Prostate gland (tissue), 2 donors: ENCODE data around the gene VDR. TPM values are rescaled to one million over a fixed set of nuclear protein-coding genes. Genes with fewer than 3 reads are reported as not detected.

ENCODE experiments used
- DNase-seq: peaks from one replicate; pipeline ENCODE4 v3.0.0-alpha.2; 2019; ENCODE audit warnings: low spot score
- H3K27ac ChIP-seq, 2 donors: fragments of 200-600 bp; sonication (generic); 2 replicates each; pipeline ENCODE4 v1.5.1; 2017 to 2019
- H3K27me3 ChIP-seq: fragments of 200-600 bp; sonication (generic); replicated peaks from 2 replicates; pipeline ENCODE4 v1.5.1; 2019; ENCODE audit not compliant: insufficient read depth
- H3K36me3 ChIP-seq, 2 donors: fragments of 200-600 bp; sonication (generic); 1 replicate in 1 of 2; 2 replicates in 1 of 2; pipeline versions ENCODE4 v1.5.1 to v1.8.1; 2017 to 2019
- H3K4me1 ChIP-seq: fragments of 200-600 bp; sonication (generic); replicated peaks from 2 replicates; pipeline ENCODE4 v1.5.1; 2019
- H3K4me3 ChIP-seq, 2 donors: fragments of 200-600 bp; sonication (generic); 2 replicates each; pipeline ENCODE4 v1.5.1; 2017 to 2019
- H3K9me3 ChIP-seq: fragments of 200-600 bp; sonication (generic); 2 replicates; pipeline ENCODE4 v1.5.1; 2017
- POLR2A ChIP-seq: fragments of 450-650 bp; IDR thresholded peaks from one replicate; pipeline ENCODE4 v1.6.1; 2016; ENCODE audit warnings: antibody characterized with exemption, mild to moderate bottlenecking
- POLR2AphosphoS5 ChIP-seq: sonication (generic); formaldehyde crosslinking; IDR thresholded peaks from one replicate; pipeline ENCODE4 v1.6.1; 2017; ENCODE audit warnings: antibody characterized with exemption
- WGBS: methylation state at CpG from one replicate; pipeline ENCODE4 v1.1.5; 2018; 5-methylcytosine and 5-hydroxymethylcytosine counted together
- intact Hi-C: fragments of 100-400 bp; cut with DNase I; formaldehyde crosslinking; loops from one replicate; pipeline ENCODE4 v1.14.2; 2022
- total RNA-seq, 2 donors: library from RNA; depleted of rRNA; stranded (reverse); fragments of >200 nt; gene quantifications; one replicate each; pipeline ENCODE4 v1.1.0, GENCODE V29; 2016
- TF ChIP-seq, protein P1 (sequence below), 4 experiments: fragments of 200-600 bp in 2 of 4; fragments of 450-650 bp in 2 of 4; sonication (generic) in 2 of 4; IDR thresholded peaks; 1 replicate in 3 of 4; 2 replicates in 1 of 4; pipeline ENCODE4 v1.5.1; 2016 to 2019; ENCODE audit warnings: antibody characterized with exemption in 4 of 4, mild to moderate bottlenecking in 2 of 4, moderate library complexity in 2 of 4

VDR gene
- total RNA-seq, 2 donors from 2014 or later, result 3.4 to 4.3 TPM

- DNase-seq, result no peak
- TF ChIP-seq POLR2A, result no peak
- no peak for TF ChIP-seq POLR2AphosphoS5
- TF ChIP-seq, protein P1, sequence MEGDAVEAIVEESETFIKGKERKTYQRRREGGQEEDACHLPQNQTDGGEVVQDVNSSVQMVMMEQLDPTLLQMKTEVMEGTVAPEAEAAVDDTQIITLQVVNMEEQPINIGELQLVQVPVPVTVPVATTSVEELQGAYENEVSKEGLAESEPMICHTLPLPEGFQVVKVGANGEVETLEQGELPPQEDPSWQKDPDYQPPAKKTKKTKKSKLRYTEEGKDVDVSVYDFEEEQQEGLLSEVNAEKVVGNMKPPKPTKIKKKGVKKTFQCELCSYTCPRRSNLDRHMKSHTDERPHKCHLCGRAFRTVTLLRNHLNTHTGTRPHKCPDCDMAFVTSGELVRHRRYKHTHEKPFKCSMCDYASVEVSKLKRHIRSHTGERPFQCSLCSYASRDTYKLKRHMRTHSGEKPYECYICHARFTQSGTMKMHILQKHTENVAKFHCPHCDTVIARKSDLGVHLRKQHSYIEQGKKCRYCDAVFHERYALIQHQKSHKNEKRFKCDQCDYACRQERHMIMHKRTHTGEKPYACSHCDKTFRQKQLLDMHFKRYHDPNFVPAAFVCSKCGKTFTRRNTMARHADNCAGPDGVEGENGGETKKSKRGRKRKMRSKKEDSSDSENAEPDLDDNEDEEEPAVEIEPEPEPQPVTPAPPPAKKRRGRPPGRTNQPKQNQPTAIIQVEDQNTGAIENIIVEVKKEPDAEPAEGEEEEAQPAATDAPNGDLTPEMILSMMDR (IDR thresholded peaks at IDR 0.05), result no peak
- H3K4me3 ChIP-seq, result no peak overlapping the region
- peaks cover 2% of the 10 kb centered on the region for H3K4me1 ChIP-seq
- no peaks in the 10 kb centered on the region for H3K9me3 ChIP-seq
- 85% methylated on average over 6 of the region's 6 CpGs for whole genome bisulfite sequencing
- intact Hi-C loops, result no loop called here
- no peak overlapping the region for H3K27ac ChIP-seq
- no peaks in the 10 kb centered on the region for H3K36me3 ChIP-seq
- no peaks in the 10 kb centered on the region for H3K27me3 ChIP-seq
Observed at GRCh38 chr12:47901718-47902093, 3.1 kb downstream of the VDR start.

GRCh38 chr12:47901063-47901717, 3.6 kb downstream of the VDR start:
- H3K9me3 ChIP-seq, result no peaks in the 10 kb centered on the region
- WGBS, result 78% methylated on average over 10 of the region's 10 CpGs
- H3K36me3 ChIP-seq, result no peaks in the 10 kb centered on the region
- H3K4me1 ChIP-seq, result peaks cover 2% of the 10 kb centered on the region
- H3K4me3 ChIP-seq, result no peak overlapping the region
- H3K27ac ChIP-seq, result no peak overlapping the region
- TF ChIP-seq POLR2AphosphoS5 (no peak), POLR2A (no peak)
- TF ChIP-seq, protein P1 (IDR thresholded peaks at IDR 0.05), result no peak
- no peak for DNase-seq
- H3K27me3 ChIP-seq, result no peaks in the 10 kb centered on the region
- intact Hi-C loops, result no loop called here

DNA sequence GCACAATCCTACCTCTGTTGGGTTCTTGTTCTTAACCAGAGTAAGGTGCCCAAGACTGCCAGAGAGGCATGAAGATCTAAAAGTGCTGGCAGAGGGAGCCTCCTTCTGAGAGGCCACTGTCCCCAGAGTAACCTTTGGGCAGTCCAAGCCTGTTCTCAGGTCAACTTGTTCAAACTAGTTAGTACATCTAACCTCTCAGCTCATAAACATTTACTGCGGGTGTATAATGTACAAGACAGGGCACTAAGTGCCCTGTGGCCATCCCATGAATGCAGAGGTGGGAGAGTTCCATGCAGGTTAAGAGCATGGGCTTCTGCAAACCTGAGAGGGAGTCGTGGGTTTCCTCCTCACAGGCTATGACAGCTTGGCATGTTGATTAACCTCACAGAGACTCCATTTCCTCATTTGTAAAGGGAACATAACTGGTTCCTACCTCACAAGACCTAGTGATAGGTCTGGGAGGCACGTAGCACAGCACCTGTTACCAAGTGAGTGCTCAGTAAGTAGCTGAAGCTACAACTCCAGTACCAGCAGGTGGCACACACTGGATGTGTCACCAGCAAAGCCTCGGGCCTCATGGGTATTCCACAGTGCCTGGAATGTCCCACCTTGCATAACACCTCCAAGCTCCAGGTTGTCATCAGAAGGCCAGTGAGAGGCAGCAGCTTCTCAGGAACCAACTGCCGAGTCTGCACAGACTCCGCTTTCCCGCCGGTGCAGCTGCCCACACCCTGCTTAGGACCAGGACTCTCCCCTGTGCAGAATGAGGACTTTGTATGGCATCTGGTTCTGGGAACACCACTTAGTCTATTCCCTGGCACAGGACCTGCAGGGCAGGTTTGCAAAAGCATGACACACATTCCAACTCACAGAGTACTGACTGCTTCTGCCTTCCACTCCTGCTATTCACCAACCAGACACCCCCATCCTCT, 4.4 kb downstream of the VDR start:
- no peaks in the 10 kb centered on the region for H3K27me3 ChIP-seq
- no peak overlapping the region for H3K4me3 ChIP-seq
- H3K27ac ChIP-seq, result no peak overlapping the region
- intact Hi-C loops, result no loop called here
- no peaks in the 10 kb centered on the region for H3K36me3 ChIP-seq
- peak; percentile 23 for DNase-seq
- WGBS, result 60% methylated on average over 8 of the region's 8 CpGs
- peaks cover 2% of the 10 kb centered on the region for H3K4me1 ChIP-seq
- TF ChIP-seq POLR2AphosphoS5 (no peak), POLR2A (no peak)
- TF ChIP-seq, protein P1 (IDR thresholded peaks at IDR 0.05), result peak in 1 of 4 experiments; percentile 44
- H3K9me3 ChIP-seq, result no peaks in the 10 kb centered on the region

DNA sequence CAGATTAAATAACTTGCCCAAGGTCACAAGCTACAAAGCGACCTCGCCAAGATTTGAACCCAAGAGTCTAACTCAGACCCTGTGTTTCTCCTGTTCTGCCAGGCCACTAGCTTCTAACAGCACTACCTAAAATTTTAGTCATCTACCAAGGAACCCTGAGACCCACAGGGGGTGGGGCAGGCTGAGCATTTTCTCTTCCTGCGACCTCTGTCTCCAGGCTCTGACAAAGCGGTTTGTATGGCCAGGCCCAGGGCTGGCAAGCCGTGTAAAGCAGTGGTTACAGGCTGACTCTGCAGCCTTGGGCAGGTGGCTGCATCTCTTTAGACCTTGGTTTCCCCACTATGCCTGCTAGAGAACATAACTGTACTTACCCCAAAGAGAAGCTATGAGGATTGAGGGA, 5.3 kb downstream of the VDR start:
- intact Hi-C loops, result no loop called here
- Histone ChIP-seq H3K27me3 (no peaks in the 10 kb centered on the region), H3K4me1 (peaks cover 2% of the 10 kb centered on the region), H3K27ac (no peak overlapping the region), H3K4me3 (no peak overlapping the region), H3K9me3 (no peaks in the 10 kb centered on the region), H3K36me3 (no peaks in the 10 kb centered on the region)
- DNase-seq, result no peak
- no peak for TF ChIP-seq POLR2A
- WGBS, result 95% methylated on average over 5 of the region's 5 CpGs

GRCh38 chr12:47896633-47897032, 8.2 kb downstream of the VDR start:
- peaks cover 2% of the 10 kb centered on the region for H3K4me1 ChIP-seq
- H3K4me3 ChIP-seq, result no peak overlapping the region
- intact Hi-C loops, result no loop called here
- H3K36me3 ChIP-seq, result no peaks in the 10 kb centered on the region
- no peak overlapping the region for H3K27ac ChIP-seq
- TF ChIP-seq, protein P1 (IDR thresholded peaks at IDR 0.05), result no peak
- TF ChIP-seq POLR2AphosphoS5, result no peak
- TF ChIP-seq POLR2A, result no peak
- H3K9me3 ChIP-seq, result no peaks in the 10 kb centered on the region
- DNase-seq, result no peak
- no peaks in the 10 kb centered on the region for H3K27me3 ChIP-seq
- 19% methylated on average over 8 of the region's 8 CpGs for WGBS
